Rectal smooth muscle tissue (tissue), 1 donor: ENCODE results near the gene VAV2.

Experiments used
- H3K27ac ChIP-seq: one replicate; pipeline ENCODE4 v1.7.0; 2013; ENCODE audit warnings: low read depth, low read length, inconsistent platforms
- H3K27me3 ChIP-seq: one replicate; pipeline ENCODE4 v1.7.0; 2013; ENCODE audit warnings: low read length; ENCODE audit not compliant: control insufficient read depth, insufficient read depth
- H3K36me3 ChIP-seq: one replicate; pipeline ENCODE4 v1.7.0; 2013; ENCODE audit warnings: low read length; ENCODE audit not compliant: control insufficient read depth, insufficient read depth
- H3K4me1 ChIP-seq: one replicate; pipeline ENCODE4 v1.7.0; 2013; ENCODE audit warnings: low read length; ENCODE audit not compliant: control insufficient read depth, insufficient read depth
- H3K4me3 ChIP-seq: one replicate; pipeline ENCODE4 v1.7.0; 2013; ENCODE audit warnings: low read length
- H3K9ac ChIP-seq: one replicate; pipeline ENCODE4 v1.7.0; 2013; ENCODE audit warnings: low read length

VAV2 gene

GRCh38 chr9:133991964-133992779 lies at the start of gene VAV2:
VAV2 (minus strand) TSS chr9:133992324; CDS start chr9:133992278, 46 bp downstream.
- H3K27ac ChIP-seq: peak within 1 kb of the TSS; percentile 92

GRCh38 chr9:134041649-134041962 lies 49.5 kb upstream of the VAV2 start:
- no peaks in the 10 kb centered on the region for H3K4me1 ChIP-seq
- H3K27ac ChIP-seq: no peak overlapping the region
- no peak overlapping the region for H3K9ac ChIP-seq
- H3K36me3 ChIP-seq: peaks cover 27% of the 10 kb centered on the region
- H3K4me3 ChIP-seq: no peak overlapping the region
- H3K27me3 ChIP-seq: no peaks in the 10 kb centered on the region

More at GRCh38 chr9:133991964-133992779, at the start of gene VAV2:
- Histone ChIP-seq H3K4me3 (peak within 1 kb of the TSS; percentile 88), H3K4me1 (peaks cover 6% of the 10 kb centered on the region), H3K27me3 (no peaks in the 10 kb centered on the region), H3K36me3 (no peaks in the 10 kb centered on the region), H3K9ac (peak within 1 kb of the TSS; percentile 83)

DNA sequence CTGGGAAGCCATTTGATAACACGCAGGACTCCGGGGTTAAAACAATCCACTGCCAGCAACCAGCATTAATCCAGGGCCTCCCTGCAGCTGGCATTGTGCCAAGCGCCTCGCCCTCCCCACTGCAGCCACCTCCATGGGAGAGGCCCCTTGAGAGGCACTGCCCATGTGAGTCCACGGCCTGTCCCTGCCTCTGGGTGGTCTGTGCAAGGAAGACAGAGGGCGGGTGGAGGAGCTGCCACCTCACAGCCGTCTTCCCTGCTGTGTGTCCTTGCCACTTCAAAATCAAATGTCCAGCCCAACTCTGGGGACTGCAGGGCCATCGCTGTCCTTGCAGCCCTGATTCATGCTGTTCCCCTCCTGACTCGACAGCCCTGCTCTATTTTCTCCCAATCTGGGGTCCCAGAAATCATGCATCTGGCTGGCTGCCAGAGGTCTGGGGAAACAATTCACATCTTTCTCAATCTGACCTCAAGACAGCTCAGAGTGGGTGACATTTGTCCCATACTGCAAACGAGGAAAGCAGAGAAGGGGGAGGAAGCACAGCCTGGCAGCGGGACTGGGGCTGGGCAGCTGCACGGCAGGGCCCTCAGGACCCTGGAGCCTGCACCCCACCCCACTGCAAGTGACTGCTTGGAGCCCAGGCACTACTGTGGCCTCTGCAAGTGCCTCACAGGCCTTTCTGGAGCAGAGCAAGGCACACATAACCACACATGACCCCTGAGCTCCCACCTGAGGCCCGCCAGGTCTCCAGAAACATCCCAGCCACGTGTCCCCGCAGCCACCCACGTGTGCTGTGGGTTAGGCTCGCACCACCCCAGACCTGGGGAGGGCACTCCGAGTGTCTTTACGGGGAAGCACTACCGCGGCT lies 48.9 kb upstream of the VAV2 start:
- no peaks in the 10 kb centered on the region for H3K27me3 ChIP-seq
- H3K4me1 ChIP-seq: no peaks in the 10 kb centered on the region
- no peak overlapping the region for H3K4me3 ChIP-seq
- H3K9ac ChIP-seq: no peak overlapping the region
- H3K36me3 ChIP-seq: peaks cover 27% of the 10 kb centered on the region
- H3K27ac ChIP-seq: no peak overlapping the region

DNA sequence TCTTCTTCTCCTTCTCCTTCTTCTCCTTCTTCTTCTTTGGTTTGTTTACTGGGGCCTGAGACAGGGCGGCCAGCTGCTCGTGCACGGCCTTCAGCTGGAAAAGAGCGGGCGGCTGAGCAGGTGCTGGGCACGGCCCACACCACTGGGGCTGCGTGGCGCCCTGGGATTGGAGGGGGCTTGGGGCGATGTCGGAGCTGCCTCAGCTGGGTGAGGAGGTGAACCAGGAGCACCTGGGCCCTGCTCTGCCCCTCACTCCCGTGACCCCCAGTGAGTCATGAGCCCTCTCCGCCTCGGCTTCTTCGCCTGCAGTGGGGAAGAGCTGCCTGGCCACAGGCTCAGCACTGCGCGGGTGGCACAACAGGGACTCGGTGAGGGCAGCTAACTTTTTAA lies 48.0 kb upstream of the VAV2 start:
- Histone ChIP-seq H3K27me3 (no peaks in the 10 kb centered on the region), H3K36me3 (peaks cover 26% of the 10 kb centered on the region), H3K9ac (no peak overlapping the region), H3K4me1 (no peaks in the 10 kb centered on the region), H3K27ac (no peak overlapping the region), H3K4me3 (no peak overlapping the region)

GRCh38 chr9:134039386-134040175 lies 47.5 kb upstream of the VAV2 start:
- Histone ChIP-seq H3K27ac (no peak overlapping the region), H3K36me3 (peaks cover 25% of the 10 kb centered on the region), H3K4me3 (no peak overlapping the region), H3K9ac (no peak overlapping the region), H3K27me3 (no peaks in the 10 kb centered on the region), H3K4me1 (no peaks in the 10 kb centered on the region)

GRCh38 chr9:134037641-134038040 lies 45.5 kb upstream of the VAV2 start:
- Histone ChIP-seq H3K9ac (no peak overlapping the region), H3K4me1 (no peaks in the 10 kb centered on the region), H3K36me3 (peaks cover 42% of the 10 kb centered on the region), H3K27me3 (no peaks in the 10 kb centered on the region), H3K4me3 (no peak overlapping the region), H3K27ac (no peak overlapping the region)

GRCh38 chr9:134036130-134036529 lies 44.0 kb upstream of the VAV2 start:
- Histone ChIP-seq H3K4me1 (no peaks in the 10 kb centered on the region), H3K36me3 (peaks cover 46% of the 10 kb centered on the region), H3K4me3 (no peak overlapping the region), H3K27me3 (no peaks in the 10 kb centered on the region), H3K9ac (no peak overlapping the region), H3K27ac (no peak overlapping the region)

GRCh38 chr9:134035041-134036039 lies 43.2 kb upstream of the VAV2 start:
- Histone ChIP-seq H3K4me1 (no peaks in the 10 kb centered on the region), H3K9ac (no peak overlapping the region), H3K27ac (no peak overlapping the region), H3K27me3 (no peaks in the 10 kb centered on the region), H3K36me3 (peaks cover 49% of the 10 kb centered on the region), H3K4me3 (no peak overlapping the region)

DNA sequence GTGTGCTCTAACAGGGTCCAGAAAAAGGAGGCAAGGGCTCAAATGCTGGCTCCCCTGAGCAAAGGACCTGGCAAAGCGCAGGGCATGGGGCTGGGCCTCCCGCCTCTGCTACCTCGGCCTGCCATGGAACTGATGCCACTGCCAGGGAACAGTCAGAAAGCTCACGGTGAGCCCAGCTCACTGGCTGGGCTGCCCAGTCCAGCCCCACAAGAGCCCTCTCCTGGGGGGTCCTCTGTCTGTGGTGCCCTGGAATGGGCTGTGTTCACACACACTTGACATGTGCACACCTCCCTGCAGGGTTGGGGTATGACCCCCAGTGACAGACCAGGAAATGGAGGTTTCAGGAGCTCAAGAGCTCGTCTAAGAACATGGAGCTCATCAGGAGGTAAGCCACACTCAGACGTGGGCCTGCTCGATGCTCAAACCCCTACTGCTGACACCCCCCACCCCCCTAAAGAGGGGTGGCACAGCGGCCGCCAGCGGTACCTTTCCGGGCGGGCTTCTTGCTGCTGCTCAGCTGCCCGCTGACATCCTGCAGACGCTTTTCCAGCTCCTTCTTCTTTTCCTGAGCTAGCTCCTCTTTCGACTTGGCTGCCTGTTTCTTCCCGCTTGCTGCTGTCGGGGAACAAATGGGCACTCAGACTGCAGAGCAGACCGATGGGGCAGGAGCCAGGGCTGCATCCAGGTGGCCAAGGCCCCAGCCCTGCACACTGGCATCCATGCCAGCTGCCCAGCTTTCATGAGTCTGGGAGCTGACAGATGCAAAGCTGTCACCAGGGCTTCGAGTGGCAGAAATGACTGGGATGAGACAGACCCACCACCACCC lies 42.3 kb upstream of the VAV2 start:
- H3K4me3 ChIP-seq: no peak overlapping the region
- H3K27ac ChIP-seq: no peak overlapping the region
- H3K27me3 ChIP-seq: no peaks in the 10 kb centered on the region
- peaks cover 44% of the 10 kb centered on the region for H3K36me3 ChIP-seq
- no peak overlapping the region for H3K9ac ChIP-seq
- H3K4me1 ChIP-seq: no peaks in the 10 kb centered on the region

GRCh38 chr9:134033516-134034214 lies 41.5 kb upstream of the VAV2 start:
- H3K36me3 ChIP-seq: peaks cover 40% of the 10 kb centered on the region
- no peak overlapping the region for H3K4me3 ChIP-seq
- no peaks in the 10 kb centered on the region for H3K27me3 ChIP-seq
- no peak overlapping the region for H3K27ac ChIP-seq
- H3K9ac ChIP-seq: no peak overlapping the region
- H3K4me1 ChIP-seq: no peaks in the 10 kb centered on the region
